Right lobe of liver (tissue), 6 donors: ENCODE measurements around the gene GRIN2A. TPM values are rescaled to one million over a fixed set of nuclear protein-coding genes. Genes with fewer than 3 reads are reported as not detected.

Experiments used
- ATAC-seq, 4 donors: fragments of 200-7000 bp; cut with Tn5 transposase; one replicate each; pipeline ENCODE4 v1.9.1; 2020; ENCODE audit warnings: mild to moderate bottlenecking in 4 of 4, moderate library complexity in 4 of 4
- DNase-seq, 3 donors: peaks; one replicate each; pipeline ENCODE4 v3.0.0-alpha.2; 2020
- H3K27ac ChIP-seq, 3 donors: fragments of 200-600 bp; one replicate each; pipeline ENCODE4 v1.8.0; 2022
- H3K27me3 ChIP-seq, 2 donors: fragments of 200-600 bp; one replicate each; pipeline ENCODE4 v1.8.0; 2022
- H3K36me3 ChIP-seq, 4 donors: fragments of 200-600 bp; sonication (generic) in 1 of 4; one replicate each; pipeline versions ENCODE4 v1.5.1 to v1.8.0; 2017 to 2022; ENCODE audit warnings: control low read depth in 1 of 4
- H3K4me1 ChIP-seq, 4 donors: fragments of 200-600 bp; sonication (generic) in 1 of 4; one replicate each; pipeline versions ENCODE4 v1.5.1 to v1.8.0; 2017 to 2022; ENCODE audit warnings: control low read depth in 1 of 4
- H3K4me3 ChIP-seq, 3 donors: fragments of 200-600 bp; one replicate each; pipeline ENCODE4 v1.8.0; 2022
- H3K9me3 ChIP-seq, 4 donors: fragments of 200-600 bp; sonication (generic) in 1 of 4; one replicate each; pipeline versions ENCODE4 v1.5.1 to v1.8.0; 2017 to 2022; ENCODE audit warnings: control low read depth in 1 of 4
- POLR2A ChIP-seq: fragments of 450-650 bp; IDR thresholded peaks from one replicate; pipeline ENCODE4 v1.6.1; 2017; ENCODE audit warnings: antibody characterized with exemption, mild to moderate bottlenecking
- WGBS: methylation state at CpG from one replicate; pipeline ENCODE4 v1.1.6; 2018; ENCODE audit warnings: low coverage, low lambda C conversion rate; ENCODE audit not compliant: insufficient coverage; ENCODE audit errors: missing lambda C conversion rate; 5-methylcytosine and 5-hydroxymethylcytosine counted together
- intact Hi-C, 2 donors: fragments of 100-400 bp; cut with DNase I; formaldehyde crosslinking; loops; one replicate each; pipeline versions ENCODE4 v1.11.2 to v1.14.1; 2022
- total RNA-seq, 6 experiments: library from RNA; depleted of rRNA in 2 of 6; stranded (reverse); fragments of >200 nt in 2 of 6; fragmentation: NEBNext Ultra II Directional in 3 of 6; extraction: Animal tissue kit (Norgen Biotek cat#: 25700) in 3 of 6; gene quantifications; one replicate each; pipeline versions ENCODE4 v1.1.0 to v1.2.4, GENCODE V29; 2016 to 2023
- TF ChIP-seq, protein P1 (sequence below), 4 donors: fragments of 200-600 bp in 3 of 4; fragments of 450-650 bp in 1 of 4; IDR thresholded peaks; one replicate each; pipeline versions ENCODE4 v1.5.1 to v1.8.0; 2016 to 2022; ENCODE audit warnings: antibody characterized with exemption in 4 of 4, mild to moderate bottlenecking in 2 of 4
- donor health status: DM: no; HTN: yes; CAD: no.
- donor health status: DM: no; HTN: no; CAD: no.
- donor health status: DM: no; HTN: no; CAD: no.
- donor health status: DM: no; HTN: yes; CAD: no.
- donor health status: DM: no; HTN: yes; CAD: no.

GRIN2A gene
- total RNA-seq, 6 experiments from 2014 or later: not detected

DNA sequence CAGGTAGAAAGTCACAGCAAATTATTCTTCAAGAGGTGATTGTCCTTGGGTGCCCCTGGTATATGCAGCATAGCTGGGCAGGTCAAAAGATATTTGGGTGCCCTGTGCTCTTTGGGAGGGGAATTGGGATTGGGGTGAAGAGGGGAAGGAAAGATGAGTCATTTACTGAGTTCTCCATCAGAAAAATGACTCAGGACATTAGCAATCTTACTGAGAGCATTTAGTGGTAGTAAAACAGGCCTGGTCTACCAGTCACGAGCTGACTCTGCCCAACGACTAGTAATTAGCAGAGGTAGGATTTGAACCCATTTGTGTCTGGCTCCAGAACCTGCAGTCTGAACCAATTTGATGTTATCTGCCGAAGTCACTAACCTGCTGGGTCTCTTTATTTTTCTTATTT is 6.0 kb upstream of the GRIN2A start:
- Histone ChIP-seq H3K36me3 (no peaks in the 10 kb centered on the region), H3K27ac (no peak overlapping the region), H3K27me3 (no peaks in the 10 kb centered on the region), H3K4me1 (no peaks in the 10 kb centered on the region), H3K4me3 (no peak overlapping the region), H3K9me3 (no peaks in the 10 kb centered on the region)
- no peak for TF ChIP-seq POLR2A
- TF ChIP-seq, protein P1, sequence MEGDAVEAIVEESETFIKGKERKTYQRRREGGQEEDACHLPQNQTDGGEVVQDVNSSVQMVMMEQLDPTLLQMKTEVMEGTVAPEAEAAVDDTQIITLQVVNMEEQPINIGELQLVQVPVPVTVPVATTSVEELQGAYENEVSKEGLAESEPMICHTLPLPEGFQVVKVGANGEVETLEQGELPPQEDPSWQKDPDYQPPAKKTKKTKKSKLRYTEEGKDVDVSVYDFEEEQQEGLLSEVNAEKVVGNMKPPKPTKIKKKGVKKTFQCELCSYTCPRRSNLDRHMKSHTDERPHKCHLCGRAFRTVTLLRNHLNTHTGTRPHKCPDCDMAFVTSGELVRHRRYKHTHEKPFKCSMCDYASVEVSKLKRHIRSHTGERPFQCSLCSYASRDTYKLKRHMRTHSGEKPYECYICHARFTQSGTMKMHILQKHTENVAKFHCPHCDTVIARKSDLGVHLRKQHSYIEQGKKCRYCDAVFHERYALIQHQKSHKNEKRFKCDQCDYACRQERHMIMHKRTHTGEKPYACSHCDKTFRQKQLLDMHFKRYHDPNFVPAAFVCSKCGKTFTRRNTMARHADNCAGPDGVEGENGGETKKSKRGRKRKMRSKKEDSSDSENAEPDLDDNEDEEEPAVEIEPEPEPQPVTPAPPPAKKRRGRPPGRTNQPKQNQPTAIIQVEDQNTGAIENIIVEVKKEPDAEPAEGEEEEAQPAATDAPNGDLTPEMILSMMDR (IDR thresholded peaks at IDR 0.05): no peak
- DNase-seq (no peak), ATAC-seq (no peak)
- 67% methylated on average over 2 of the region's 3 CpGs for WGBS
- intact Hi-C loops: loop anchor here (10.0 kb wide), 2 partner anchors 933 to 1023 kb away; no protein-coding TSS in a partner anchor

DNA sequence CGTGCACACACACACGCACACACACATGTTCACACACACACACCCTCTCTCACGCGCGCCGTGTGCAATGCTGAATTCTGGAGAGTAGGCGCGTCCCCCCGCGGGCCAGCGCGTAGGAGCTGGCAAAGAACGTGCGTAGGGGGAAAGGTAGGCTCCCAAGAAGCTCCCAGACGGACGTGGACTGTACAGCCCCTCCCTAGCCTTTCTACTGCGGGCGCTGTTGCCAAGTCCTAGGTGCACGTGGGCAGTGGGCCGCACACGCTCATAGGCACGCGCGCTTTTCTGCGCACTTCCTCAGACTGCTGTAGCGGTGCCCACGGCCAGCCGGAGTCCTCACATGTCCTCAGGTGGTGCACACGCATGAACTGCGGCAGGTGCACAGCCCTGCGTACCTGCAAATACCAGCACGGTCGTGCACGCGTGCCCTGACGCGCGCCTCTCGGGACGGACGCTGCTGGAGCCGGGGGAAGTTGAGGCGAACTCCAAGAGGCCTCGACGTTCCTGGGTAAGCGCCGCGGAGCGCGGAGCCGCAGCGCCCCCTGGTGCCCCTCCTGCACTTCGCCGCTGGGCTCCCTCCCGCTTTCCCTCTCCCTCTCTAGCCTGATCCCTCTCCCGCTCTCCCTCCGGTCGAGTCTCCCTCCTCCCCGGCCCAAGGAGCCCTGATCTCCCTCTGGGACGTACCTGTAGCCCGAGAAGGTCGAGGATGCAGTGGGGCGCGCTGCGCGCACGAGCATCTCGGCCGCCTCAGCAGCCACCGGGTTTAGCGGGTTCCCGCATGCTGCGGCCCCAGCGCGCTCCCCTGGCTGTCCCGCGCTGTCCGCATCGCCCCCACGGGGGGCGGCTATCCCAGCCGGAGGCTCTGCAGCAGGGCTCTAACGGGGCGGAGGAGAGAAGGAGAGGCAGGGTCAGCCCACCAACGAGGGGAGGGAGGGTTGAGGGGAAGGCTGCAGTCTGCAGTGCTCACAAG is 749 bp downstream of the GRIN2A start:
- Histone ChIP-seq H3K4me1 (peaks cover 0 to 15% (median 4%) of the 10 kb centered on the region in 4 donors), H3K36me3 (no peaks in the 10 kb centered on the region), H3K27ac (no peak overlapping the region), H3K9me3 (no peaks in the 10 kb centered on the region), H3K27me3 (peaks cover 0 to 19% of the 10 kb centered on the region in 2 donors), H3K4me3 (no peak overlapping the region)
- TF ChIP-seq, protein P1 (IDR thresholded peaks at IDR 0.05): peak; percentile 82 to 96 (median 88)
- no peak for TF ChIP-seq POLR2A
- DNase-seq (peak; percentile 65 to 67 (median 67)), ATAC-seq (peak; percentile 90 to 96 (median 94))
- intact Hi-C loops: loop anchor here (10.0 kb wide), 2 partner anchors 927 to 1017 kb away; no protein-coding TSS in a partner anchor
- 3% methylated on average over 32 of the region's 85 CpGs for WGBS

DNA sequence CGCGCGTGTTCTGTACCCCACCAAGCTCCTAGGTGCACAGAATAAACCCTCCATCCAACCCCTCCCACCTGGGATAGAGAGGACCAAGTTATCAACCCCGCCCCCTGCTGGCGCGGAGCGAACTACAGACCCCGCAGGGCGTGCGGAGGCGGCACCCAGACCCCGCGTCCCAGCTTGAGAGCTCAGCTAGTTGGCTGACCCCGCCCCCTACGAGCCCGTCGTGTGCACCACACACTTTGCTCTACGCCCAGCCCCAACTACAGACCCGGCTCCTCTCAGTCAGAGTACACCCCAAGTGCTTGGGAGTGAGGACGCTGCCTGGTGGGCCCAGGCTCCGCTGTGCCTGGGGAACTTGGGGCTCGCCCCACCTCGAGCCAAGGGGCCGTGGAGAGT is 1.5 kb downstream of the GRIN2A start:
- intact Hi-C loops: loop anchor here (10.0 kb wide), 2 partner anchors 926 to 1016 kb away; no protein-coding TSS in a partner anchor
- no peak for TF ChIP-seq POLR2A
- TF ChIP-seq, protein P1 (IDR thresholded peaks at IDR 0.05): peak in 3 of 4 donors; percentile 16 to 28 (median 22)
- DNase-seq (peak; percentile 33 to 57 (median 46)), ATAC-seq (peak in 3 of 4 donors; percentile 18 to 36 (median 18))
- H3K4me1 ChIP-seq: peaks cover 0 to 15% (median 4%) of the 10 kb centered on the region in 4 donors
- H3K36me3 ChIP-seq: no peaks in the 10 kb centered on the region
- H3K27ac ChIP-seq: no peak overlapping the region
- H3K9me3 ChIP-seq: no peaks in the 10 kb centered on the region
- peaks cover 0 to 19% of the 10 kb centered on the region in 2 donors for H3K27me3 ChIP-seq
- no peak overlapping the region for H3K4me3 ChIP-seq
- WGBS: 0% methylated on average over 8 of the region's 24 CpGs

DNA sequence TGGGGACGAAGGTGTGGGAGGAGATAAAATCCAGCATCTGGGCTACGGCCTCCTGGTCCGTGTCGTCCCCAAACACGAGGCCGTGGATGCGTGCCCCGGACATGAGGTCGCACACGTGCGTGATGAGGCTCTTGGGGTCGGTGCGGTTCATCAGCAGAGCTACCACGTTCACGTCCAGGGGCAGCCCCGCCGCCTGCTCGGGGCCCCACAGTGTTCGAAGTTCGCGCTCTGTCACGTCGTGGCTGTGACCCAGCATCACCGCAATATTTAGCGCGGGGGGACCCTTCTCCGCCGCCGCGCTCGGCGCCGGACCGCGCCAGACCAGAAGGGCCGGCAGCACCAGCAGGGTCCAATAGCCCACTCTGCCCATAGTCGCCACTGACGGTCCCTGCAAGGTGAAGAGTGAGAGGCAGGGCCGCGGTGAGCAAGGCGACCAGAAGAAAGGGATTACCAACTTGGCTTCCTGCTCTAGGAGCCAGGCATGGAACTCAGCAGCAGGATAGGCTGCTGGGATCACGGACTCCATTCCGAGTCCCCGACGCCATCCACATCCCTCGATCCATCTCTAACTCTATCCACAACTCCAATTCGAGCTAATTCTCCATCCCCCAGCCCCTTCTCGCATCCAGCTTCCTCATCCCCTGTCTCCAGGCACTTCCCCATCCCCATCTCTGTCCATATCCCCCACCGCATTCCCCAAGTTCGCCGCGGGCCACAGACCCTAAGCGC is 2.0 kb downstream of the GRIN2A start:
- H3K27me3 ChIP-seq: peaks cover 0 to 19% of the 10 kb centered on the region in 2 donors
- intact Hi-C loops: loop anchor here (10.0 kb wide), 2 partner anchors 925 to 1015 kb away; no protein-coding TSS in a partner anchor
- TF ChIP-seq POLR2A: no peak
- TF ChIP-seq, protein P1 (IDR thresholded peaks at IDR 0.05): no peak
- no peak overlapping the region for H3K27ac ChIP-seq
- ATAC-seq (no peak), DNase-seq (no peak)
- peaks cover 0 to 15% (median 4%) of the 10 kb centered on the region in 4 donors for H3K4me1 ChIP-seq
- no peak overlapping the region for H3K4me3 ChIP-seq
- H3K9me3 ChIP-seq: no peaks in the 10 kb centered on the region
- 16% methylated on average over 14 of the region's 53 CpGs for WGBS
- no peaks in the 10 kb centered on the region for H3K36me3 ChIP-seq
